ENCODE results near the gene RPS23.

RPS23 gene

DNA sequence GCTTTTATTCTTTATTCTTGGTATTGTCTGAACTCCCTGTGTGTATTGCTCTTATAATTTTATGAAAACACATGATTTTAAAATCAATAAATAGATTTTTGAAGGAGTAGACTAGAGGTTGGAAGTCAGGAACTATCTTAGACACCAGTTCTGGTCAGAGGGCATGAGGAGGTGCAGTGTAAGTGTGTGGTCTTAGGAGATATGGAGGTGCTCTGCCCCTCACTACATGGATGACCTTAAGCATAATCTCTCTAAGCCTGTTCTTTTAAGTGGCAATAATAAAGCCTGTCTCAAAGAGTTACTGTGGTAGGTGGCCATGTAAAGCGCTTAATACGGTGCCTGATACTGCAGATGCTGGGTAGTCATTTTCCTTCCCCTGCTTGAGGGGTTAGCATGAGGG lies 34.0 kb downstream of the RPS23 start:
- DNase-seq: no peak

DNA sequence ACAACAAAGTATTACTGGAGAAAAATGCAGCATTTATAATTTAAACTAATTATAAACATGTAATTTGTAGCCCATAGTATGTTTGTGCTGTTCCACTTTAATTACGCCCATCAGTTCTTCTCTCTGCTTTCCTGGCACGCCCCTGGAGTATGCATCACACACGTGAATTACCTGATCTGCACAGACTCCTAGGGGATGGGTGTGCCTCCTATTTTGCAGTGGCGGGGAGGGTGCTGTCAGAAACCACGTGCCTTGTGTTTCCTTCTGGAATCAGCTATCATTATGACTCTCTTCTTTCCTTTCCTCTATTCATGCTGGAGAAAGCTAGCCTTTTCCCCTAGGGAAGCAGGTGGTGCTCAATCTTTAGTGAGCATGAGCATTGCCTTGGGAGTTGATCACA lies 43.3 kb downstream of the RPS23 start:
- no peak for DNase-seq

DNA sequence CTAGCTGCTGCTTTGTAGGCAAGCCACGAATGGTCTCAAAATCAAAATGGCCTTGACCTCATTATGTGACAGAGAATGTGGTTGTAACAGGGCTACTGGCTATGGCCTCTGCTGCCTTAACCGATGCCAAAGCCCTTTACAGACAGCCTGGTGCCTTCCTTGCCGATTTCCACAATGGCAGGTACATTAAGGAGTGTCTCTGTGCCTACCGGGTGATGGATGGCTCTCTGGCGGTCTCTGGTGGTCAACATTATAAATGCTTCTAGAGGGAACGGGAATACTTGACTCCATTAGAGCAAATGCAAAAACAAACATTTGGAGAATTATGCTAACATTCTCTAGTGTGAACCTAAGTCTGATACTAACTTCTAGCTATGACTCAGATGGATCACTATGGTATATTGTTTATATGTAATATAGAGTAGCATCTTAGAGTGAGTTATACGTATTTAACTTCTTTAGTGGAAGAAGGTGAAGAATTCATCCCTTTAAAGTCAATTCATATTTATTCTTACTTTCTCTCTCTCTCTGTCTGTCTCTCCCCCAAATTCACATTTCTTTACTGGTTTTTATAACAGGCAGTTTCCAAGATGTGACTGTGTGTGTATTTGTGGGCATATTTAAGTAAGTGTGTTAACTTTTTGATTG lies 52.5 kb downstream of the RPS23 start:
- peak; percentile 19 to 81 for DNase-seq

All from inflammatory macrophage treated with lipopolysaccharide for 1 hour (primary cell).